NCI-H2081 (cell line): Measurements from ENCODE around the gene FOXP4.

Source experiments
- DNase-seq, 2 experiments: peaks; one replicate each; lab custom pipeline; 2025; lab: John Stamatoyannopoulos, UW

FOXP4 gene

GRCh38 chr6:41625442-41625841 is 79.3 kb downstream of the FOXP4 start:
- DNase-seq: peak in 1 of 2 experiments; percentile 58

GRCh38 chr6:41626022-41626421 is 79.8 kb downstream of the FOXP4 start:
- no peak for DNase-seq

- DNase-seq: no peak
These were observed 80.7 kb downstream of the FOXP4 start for GRCh38 chr6:41626917-41627316.

- DNase-seq: no peak
These were observed 82.9 kb downstream of the FOXP4 start for GRCh38 chr6:41629128-41629527.

- no peak for DNase-seq
These were observed 83.9 kb downstream of the FOXP4 start for GRCh38 chr6:41630069-41630468.

- DNase-seq: no peak
These were observed 84.8 kb downstream of the FOXP4 start for GRCh38 chr6:41630946-41631345.

GRCh38 chr6:41633056-41633634 is 87.0 kb downstream of the FOXP4 start:
- DNase-seq: no peak

GRCh38 chr6:41634657-41635056 is 88.5 kb downstream of the FOXP4 start:
- DNase-seq: peak in 1 of 2 experiments; percentile 2

GRCh38 chr6:41635365-41635764 is 89.2 kb downstream of the FOXP4 start:
- DNase-seq: no peak

GRCh38 chr6:41636833-41637193 is 90.6 kb downstream of the FOXP4 start:
- no peak for DNase-seq

- no peak for DNase-seq
These were observed 91.2 kb downstream of the FOXP4 start for GRCh38 chr6:41637194-41638001.

GRCh38 chr6:41638002-41638934 is 92.1 kb downstream of the FOXP4 start, which contains the start of gene MDFI:
Gene MDFI (plus strand): TSS chr6:41638468. CDS start chr6:41638750, 282 bp downstream.
- DNase-seq: peak in 1 of 2 experiments; percentile 10

GRCh38 chr6:41638935-41639808 is 93.0 kb downstream of the FOXP4 start:
- no peak for DNase-seq

- DNase-seq: no peak
These were observed 93.7 kb downstream of the FOXP4 start for GRCh38 chr6:41639809-41640371.

GRCh38 chr6:41640426-41640825 is 94.2 kb downstream of the FOXP4 start:
- DNase-seq: no peak

GRCh38 chr6:41641352-41641925 is 95.3 kb downstream of the FOXP4 start:
- no peak for DNase-seq

- no peak for DNase-seq
These were observed 96.1 kb downstream of the FOXP4 start for GRCh38 chr6:41642090-41642959.

GRCh38 chr6:41642960-41643898 is 97.0 kb downstream of the FOXP4 start:
- DNase-seq: no peak

GRCh38 chr6:41643899-41644269 is 97.7 kb downstream of the FOXP4 start:
- no peak for DNase-seq
